BJ (cell line): ENCODE results near the gene ADIG. TPM values are rescaled to one million over a fixed set of nuclear protein-coding genes. Genes with fewer than 3 reads are reported as not detected.

Experiments used
- CTCF ChIA-PET: fragments of 350-600 bp; formaldehyde crosslinking; extraction: SDS; loops from one replicate; lab custom pipeline; 2021; ENCODE audit warnings: antibody characterized with exemption, inconsistent platforms; lab: Yijun Ruan, JAX
- POLR2A ChIA-PET: fragments of 300-600 bp; sonication (Branson Sonifier 250); formaldehyde crosslinking; extraction: SDS; loops from one replicate; lab custom pipeline; 2021; ENCODE audit warnings: antibody characterized with exemption; lab: Charles Lee
- DNase-seq: peaks from one replicate; pipeline ENCODE4 v3.0.0-alpha.2; 2011; ENCODE audit warnings: low read depth
- H3K27me3 ChIP-seq: 2 replicates; pipeline ENCODE4 v1.6.0; 2011; ENCODE audit warnings: low read length; ENCODE audit not compliant: control insufficient read depth, insufficient read depth
- H3K36me3 ChIP-seq: 2 replicates; pipeline ENCODE4 v1.5.1; 2011; ENCODE audit warnings: low read length; ENCODE audit not compliant: control insufficient read depth, insufficient read depth
- H3K4me3 ChIP-seq: 2 replicates; pipeline ENCODE4 v1.5.1; 2011; ENCODE audit warnings: low read depth, mild to moderate bottlenecking, control low read depth, low read length
- CTCF ChIP-seq: IDR thresholded peaks from 2 replicates; pipeline ENCODE4 v1.5.1; 2011; ENCODE audit warnings: low read depth, mild to moderate bottlenecking, control low read depth, inconsistent platforms, low read length, moderate library complexity; ENCODE audit not compliant: insufficient read depth
- polyA plus RNA-seq: library from polyadenylated mRNA; depleted of rRNA; stranded (reverse); fragments of >200 nt; gene quantifications from 2 replicates; pipeline ENCODE4 v1.2.3, GENCODE V29; 2011

Gene ADIG
- polyA plus RNA-seq, 1 experiment, result not detected

- no peaks in the 10 kb centered on the region for H3K27me3 ChIP-seq
- DNase-seq, result no peak
- no peak for TF ChIP-seq CTCF
- H3K36me3 ChIP-seq, result peaks cover 9% of the 10 kb centered on the region
- ChIA-PET CTCF (interaction anchor here (0.6 to 0.8 kb wide), 2 partner anchors 16 to 108 kb away, joined by 4 read pairs; partner anchors contain the start of gene SNHG17), POLR2A (no interaction called here)
- no peak overlapping the region for H3K4me3 ChIP-seq
Observed at GRCh38 chr20:38543014-38543906, 37.7 kb upstream of the ADIG start.

- TF ChIP-seq CTCF, result no peak
- ChIA-PET CTCF (no interaction called here), POLR2A (no interaction called here)
- Histone ChIP-seq H3K36me3 (peaks cover 7% of the 10 kb centered on the region), H3K4me3 (no peak overlapping the region), H3K27me3 (no peaks in the 10 kb centered on the region)
- DNase-seq, result no peak
Observed at GRCh38 chr20:38545771-38546170, 35.2 kb upstream of the ADIG start.

GRCh38 chr20:38547288-38548085 is 33.5 kb upstream of the ADIG start:
- TF ChIP-seq CTCF, result no peak
- Histone ChIP-seq H3K4me3 (no peak overlapping the region), H3K36me3 (peaks cover 1% of the 10 kb centered on the region), H3K27me3 (no peaks in the 10 kb centered on the region)
- POLR2A ChIA-PET, result no interaction called here
- CTCF ChIA-PET, result no interaction called here
- DNase-seq, result no peak

GRCh38 chr20:38548356-38549083 is 32.5 kb upstream of the ADIG start:
- DNase-seq, result no peak
- POLR2A ChIA-PET, result no interaction called here
- CTCF ChIA-PET, result interaction anchor here (0.8 kb wide), 2 partner anchors 9 to 76 kb away, joined by 3 read pairs; partner anchors contain the start of gene RALGAPB
- no peak overlapping the region for H3K4me3 ChIP-seq
- peaks cover 4% of the 10 kb centered on the region for H3K36me3 ChIP-seq
- TF ChIP-seq CTCF, result no peak
- H3K27me3 ChIP-seq, result no peaks in the 10 kb centered on the region

- TF ChIP-seq CTCF, result 0 out of 2 replicates have a peak, but pooled peaks have one; percentile 4
- Histone ChIP-seq H3K4me3 (no peak overlapping the region), H3K27me3 (no peaks in the 10 kb centered on the region), H3K36me3 (peaks cover 5% of the 10 kb centered on the region)
- no peak for DNase-seq
- POLR2A ChIA-PET, result no interaction called here
- CTCF ChIA-PET, result interaction anchor here (0.8 to 2.4 kb wide), 3 partner anchors 10 to 14 kb away, joined by 3 to 8 read pairs (median 4); no protein-coding TSS in a partner anchor
Observed at GRCh38 chr20:38550274-38550673, 30.7 kb upstream of the ADIG start.
